ENCODE data around the gene DOCK8.

GRCh38 chr9:363274-363612 lies 148.6 kb downstream of the DOCK8 start:
- TF ChIP-seq CTCF (IDR thresholded peaks at IDR 0.05): no peak
- TF ChIP-seq POLR2AphosphoS5 (IDR thresholded peaks at IDR 0.05): no peak
